Measurements from ENCODE around the gene MB21D2.

DNA sequence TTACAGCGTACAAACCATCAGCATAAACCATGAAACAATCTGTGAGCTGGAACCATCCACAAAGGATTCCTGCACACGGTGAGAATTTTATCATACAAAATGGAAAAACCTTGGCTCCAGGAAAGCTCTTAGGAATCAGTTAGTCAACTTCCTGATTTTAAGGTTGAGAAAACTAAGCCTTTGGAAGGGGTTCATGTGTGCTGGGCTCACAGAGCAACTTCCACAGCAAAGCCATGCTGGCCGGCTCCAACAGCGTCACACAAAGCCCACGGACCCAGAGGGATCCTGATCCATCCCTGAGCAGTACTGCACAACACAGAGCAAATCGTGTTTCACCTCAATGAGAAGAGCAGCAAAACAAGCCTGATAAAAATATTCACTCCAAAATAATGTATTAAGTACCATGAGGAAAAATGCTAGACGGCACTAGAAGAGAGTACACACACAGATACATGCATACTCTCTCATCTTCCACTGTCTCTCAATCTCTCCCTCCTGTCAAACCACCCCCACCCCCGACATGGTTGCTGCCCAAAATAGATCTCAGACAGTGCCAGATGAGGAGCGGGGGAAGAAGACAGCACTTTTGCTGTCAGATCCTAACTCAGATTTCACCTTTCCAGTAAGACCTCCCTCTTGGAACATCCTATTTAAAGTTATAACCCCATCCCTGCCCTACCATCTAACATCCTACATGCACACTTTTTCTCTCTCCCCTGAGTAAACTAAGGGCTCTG, 58.6 kb downstream of the MB21D2 start:
- TF ChIP-seq, protein P1, sequence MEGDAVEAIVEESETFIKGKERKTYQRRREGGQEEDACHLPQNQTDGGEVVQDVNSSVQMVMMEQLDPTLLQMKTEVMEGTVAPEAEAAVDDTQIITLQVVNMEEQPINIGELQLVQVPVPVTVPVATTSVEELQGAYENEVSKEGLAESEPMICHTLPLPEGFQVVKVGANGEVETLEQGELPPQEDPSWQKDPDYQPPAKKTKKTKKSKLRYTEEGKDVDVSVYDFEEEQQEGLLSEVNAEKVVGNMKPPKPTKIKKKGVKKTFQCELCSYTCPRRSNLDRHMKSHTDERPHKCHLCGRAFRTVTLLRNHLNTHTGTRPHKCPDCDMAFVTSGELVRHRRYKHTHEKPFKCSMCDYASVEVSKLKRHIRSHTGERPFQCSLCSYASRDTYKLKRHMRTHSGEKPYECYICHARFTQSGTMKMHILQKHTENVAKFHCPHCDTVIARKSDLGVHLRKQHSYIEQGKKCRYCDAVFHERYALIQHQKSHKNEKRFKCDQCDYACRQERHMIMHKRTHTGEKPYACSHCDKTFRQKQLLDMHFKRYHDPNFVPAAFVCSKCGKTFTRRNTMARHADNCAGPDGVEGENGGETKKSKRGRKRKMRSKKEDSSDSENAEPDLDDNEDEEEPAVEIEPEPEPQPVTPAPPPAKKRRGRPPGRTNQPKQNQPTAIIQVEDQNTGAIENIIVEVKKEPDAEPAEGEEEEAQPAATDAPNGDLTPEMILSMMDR (IDR thresholded peaks at IDR 0.05) = no peak
- no peak for TF ChIP-seq EZH2phosphoT487 (IDR thresholded peaks at IDR 0.05)
- no peak for TF ChIP-seq EZH2 (IDR thresholded peaks at IDR 0.05)
